ENCODE measurements around the gene CLEC7A.

DNA sequence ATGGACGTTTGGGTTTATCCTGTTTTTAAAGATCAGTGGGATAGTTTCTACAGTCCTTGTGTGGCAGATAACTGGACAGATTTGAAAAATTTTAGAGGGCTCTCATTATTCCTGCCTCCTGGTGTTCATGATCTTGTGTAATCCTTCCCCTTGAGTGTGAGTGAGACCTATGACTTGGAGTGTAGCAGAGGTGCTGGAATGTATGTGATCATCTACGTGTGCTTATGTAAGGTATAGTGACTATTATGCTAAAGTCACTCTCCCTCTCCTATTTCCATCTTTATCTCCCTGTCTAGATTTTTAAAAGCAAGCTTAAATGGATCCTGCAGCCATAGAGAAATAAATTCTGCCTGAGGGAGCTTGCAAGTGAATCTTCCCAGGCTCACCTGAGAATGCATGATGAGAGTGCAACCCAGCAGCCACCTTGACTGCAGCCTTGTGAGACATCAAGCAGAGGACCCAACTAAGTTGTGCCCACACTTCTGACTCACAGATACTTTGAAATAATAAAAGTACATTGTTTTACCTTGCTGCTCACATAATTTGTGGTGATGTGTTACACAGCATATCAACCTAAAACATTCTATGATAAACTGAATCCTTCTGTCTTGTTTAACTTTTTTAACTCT, 45.1 kb upstream of the CLEC7A start:
- no peak for TF ChIP-seq POLR2A (IDR thresholded peaks at IDR 0.05)
- TF ChIP-seq, protein P1, sequence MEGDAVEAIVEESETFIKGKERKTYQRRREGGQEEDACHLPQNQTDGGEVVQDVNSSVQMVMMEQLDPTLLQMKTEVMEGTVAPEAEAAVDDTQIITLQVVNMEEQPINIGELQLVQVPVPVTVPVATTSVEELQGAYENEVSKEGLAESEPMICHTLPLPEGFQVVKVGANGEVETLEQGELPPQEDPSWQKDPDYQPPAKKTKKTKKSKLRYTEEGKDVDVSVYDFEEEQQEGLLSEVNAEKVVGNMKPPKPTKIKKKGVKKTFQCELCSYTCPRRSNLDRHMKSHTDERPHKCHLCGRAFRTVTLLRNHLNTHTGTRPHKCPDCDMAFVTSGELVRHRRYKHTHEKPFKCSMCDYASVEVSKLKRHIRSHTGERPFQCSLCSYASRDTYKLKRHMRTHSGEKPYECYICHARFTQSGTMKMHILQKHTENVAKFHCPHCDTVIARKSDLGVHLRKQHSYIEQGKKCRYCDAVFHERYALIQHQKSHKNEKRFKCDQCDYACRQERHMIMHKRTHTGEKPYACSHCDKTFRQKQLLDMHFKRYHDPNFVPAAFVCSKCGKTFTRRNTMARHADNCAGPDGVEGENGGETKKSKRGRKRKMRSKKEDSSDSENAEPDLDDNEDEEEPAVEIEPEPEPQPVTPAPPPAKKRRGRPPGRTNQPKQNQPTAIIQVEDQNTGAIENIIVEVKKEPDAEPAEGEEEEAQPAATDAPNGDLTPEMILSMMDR (IDR thresholded peaks at IDR 0.05): no peak

All from ovary (tissue), 3 donors.